HFFc6 (cell line): ENCODE results near the gene SYNGR4. TPM values are rescaled to one million over a fixed set of nuclear protein-coding genes. Genes with fewer than 3 reads are reported as not detected.

Experiments used
- DNase-seq: peaks from one replicate; pipeline ENCODE4 v3.0.0-alpha.2; 2018
- H3K27ac Mint-ChIP-seq: 2 replicates; pipeline ENCODE4 v1.8.0; 2020; ENCODE audit warnings: mild to moderate bottlenecking, mixed read lengths
- H3K27me3 Mint-ChIP-seq: 2 replicates; pipeline ENCODE4 v1.8.0; 2021; ENCODE audit warnings: mild to moderate bottlenecking, moderate library complexity, mixed read lengths; ENCODE audit not compliant: insufficient read depth
- H3K36me3 Mint-ChIP-seq: 2 replicates; pipeline ENCODE4 v1.8.0; 2021; ENCODE audit warnings: low read depth, mixed read lengths
- H3K4me1 Mint-ChIP-seq: 2 replicates; pipeline ENCODE4 v1.8.0; 2020; ENCODE audit warnings: low read depth, mixed read lengths
- H3K4me3 Mint-ChIP-seq: 2 replicates; pipeline ENCODE4 v1.8.0; 2020; ENCODE audit warnings: mild to moderate bottlenecking, moderate library complexity, mixed read lengths
- H3K9me3 Mint-ChIP-seq: 2 replicates; pipeline ENCODE4 v1.8.0; 2020; ENCODE audit warnings: mild to moderate bottlenecking, mixed read lengths
- total RNA-seq, 6 experiments: library from RNA; stranded (reverse); fragmentation: NEBNext Ultra II Directional; extraction: Animal tissue kit (Norgen Biotek cat#: 25700); gene quantifications; 2 replicates in 1 of 6; 3 replicates in 5 of 6; pipeline ENCODE4 v1.2.3, GENCODE V29; 2021
- TF ChIP-seq, protein P1 (sequence below): fragments of 200-600 bp; sonication (generic); IDR thresholded peaks from 2 replicates; pipeline ENCODE4 v1.5.0; 2021; ENCODE audit warnings: antibody characterized with exemption, mild to moderate bottlenecking

Gene SYNGR4
- total RNA-seq, 6 experiments from 2014 or later = not detected

DNA sequence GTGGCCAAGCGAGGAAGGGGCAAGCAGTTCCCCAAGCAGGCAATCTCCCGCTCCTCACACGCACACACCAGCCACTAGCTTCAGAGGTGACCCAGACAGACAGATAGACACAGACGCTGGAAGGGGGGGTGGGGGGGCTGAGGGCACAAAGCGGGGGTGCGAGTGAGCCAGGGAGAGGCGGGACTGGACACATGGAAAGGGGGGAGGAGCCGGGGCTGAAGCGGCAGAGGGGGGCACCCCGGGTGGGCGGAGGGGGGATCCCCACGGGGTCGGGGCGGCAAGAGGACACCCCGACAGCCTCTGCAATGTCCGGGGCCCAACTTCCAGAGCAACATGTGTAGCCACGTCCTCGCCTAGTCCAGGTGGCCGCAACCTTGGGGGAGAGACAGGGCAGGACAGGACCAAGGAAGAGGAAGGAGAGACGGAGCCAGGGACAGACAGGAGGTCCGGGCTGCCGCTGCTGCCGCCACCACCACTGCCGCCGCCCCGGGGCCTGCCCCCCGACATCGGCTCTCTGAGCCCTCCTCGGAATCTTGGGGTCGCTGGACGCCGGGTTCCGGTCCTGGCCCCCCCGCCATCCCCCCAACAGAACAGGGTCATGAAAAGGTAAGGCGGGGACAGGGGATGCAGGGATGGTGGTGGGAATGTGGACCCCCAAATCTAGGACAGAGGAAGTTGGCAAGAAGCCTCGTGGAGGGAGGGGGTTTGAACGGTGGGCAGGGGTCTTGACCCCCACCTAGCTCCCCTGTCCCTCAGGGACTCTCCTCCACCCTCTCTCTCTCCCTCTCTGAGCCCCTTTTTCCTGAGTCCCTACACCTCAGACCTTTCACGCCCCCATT is 30.4 kb downstream of the SYNGR4 start:
- Mint-ChIP-seq H3K4me1 (peaks cover 24% of the 10 kb centered on the region), H3K27ac (no peak overlapping the region), H3K9me3 (peaks cover 8% of the 10 kb centered on the region)

DNA sequence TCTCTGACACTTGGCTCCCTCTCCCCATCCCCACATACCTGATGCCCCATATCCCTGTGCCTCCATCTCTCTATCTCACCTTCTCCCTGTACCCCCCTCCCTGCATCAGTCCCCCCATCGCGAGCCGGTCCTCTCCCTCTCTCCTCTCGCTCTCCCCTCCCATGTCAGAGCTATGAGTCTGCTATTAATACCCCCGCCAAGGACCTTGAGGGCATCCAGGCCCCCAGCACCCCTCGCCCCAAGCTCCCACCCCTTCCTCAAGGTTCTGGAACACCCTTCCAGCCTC is 30.9 kb downstream of the SYNGR4 start:
- Mint-ChIP-seq H3K4me1 (peaks cover 30% of the 10 kb centered on the region), H3K27ac (no peak overlapping the region), H3K36me3 (peaks cover 6% of the 10 kb centered on the region), H3K9me3 (peaks cover 10% of the 10 kb centered on the region), H3K4me3 (peak overlapping the region; percentile 30; the same call in 1 of the 2 replicates), H3K27me3 (peaks cover 37% of the 10 kb centered on the region)
- TF ChIP-seq, protein P1, sequence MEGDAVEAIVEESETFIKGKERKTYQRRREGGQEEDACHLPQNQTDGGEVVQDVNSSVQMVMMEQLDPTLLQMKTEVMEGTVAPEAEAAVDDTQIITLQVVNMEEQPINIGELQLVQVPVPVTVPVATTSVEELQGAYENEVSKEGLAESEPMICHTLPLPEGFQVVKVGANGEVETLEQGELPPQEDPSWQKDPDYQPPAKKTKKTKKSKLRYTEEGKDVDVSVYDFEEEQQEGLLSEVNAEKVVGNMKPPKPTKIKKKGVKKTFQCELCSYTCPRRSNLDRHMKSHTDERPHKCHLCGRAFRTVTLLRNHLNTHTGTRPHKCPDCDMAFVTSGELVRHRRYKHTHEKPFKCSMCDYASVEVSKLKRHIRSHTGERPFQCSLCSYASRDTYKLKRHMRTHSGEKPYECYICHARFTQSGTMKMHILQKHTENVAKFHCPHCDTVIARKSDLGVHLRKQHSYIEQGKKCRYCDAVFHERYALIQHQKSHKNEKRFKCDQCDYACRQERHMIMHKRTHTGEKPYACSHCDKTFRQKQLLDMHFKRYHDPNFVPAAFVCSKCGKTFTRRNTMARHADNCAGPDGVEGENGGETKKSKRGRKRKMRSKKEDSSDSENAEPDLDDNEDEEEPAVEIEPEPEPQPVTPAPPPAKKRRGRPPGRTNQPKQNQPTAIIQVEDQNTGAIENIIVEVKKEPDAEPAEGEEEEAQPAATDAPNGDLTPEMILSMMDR = no peak
- DNase-seq = no peak

More for the DNA sequence above, 30.4 kb downstream of the SYNGR4 start:
- DNase-seq = no peak
- TF ChIP-seq, protein P1 = no peak
- Mint-ChIP-seq H3K4me3 (peak overlapping the region; percentile 60), H3K27me3 (peaks cover 36% of the 10 kb centered on the region), H3K36me3 (peaks cover 3% of the 10 kb centered on the region)

DNA sequence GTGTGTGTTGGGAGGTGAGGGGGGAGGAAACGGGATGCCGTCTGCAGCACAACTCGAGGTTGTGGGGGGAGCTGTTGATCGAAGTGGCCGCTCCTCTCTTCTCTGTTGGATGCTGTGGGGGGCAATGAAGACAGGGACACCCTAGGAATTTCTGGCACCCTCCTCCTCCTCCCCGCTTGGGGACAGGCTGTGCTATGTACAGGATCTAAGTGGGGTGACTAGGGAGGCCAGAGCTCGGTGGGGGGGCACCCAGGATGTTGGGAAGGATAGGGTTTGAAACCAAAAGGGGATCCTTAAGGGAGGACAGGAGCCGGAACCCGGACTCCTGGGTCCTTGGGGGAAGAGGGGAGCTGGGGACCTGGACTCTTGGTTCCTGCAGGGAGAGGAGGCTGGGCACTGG is 31.3 kb downstream of the SYNGR4 start:
- peaks cover 10% of the 10 kb centered on the region for H3K9me3 Mint-ChIP-seq
- H3K27me3 Mint-ChIP-seq = peaks cover 37% of the 10 kb centered on the region
- H3K27ac Mint-ChIP-seq = no peak overlapping the region
- TF ChIP-seq, protein P1 = no peak
- peaks cover 6% of the 10 kb centered on the region for H3K36me3 Mint-ChIP-seq
- no peak overlapping the region; the same call in 1 of the 2 replicates for H3K4me3 Mint-ChIP-seq
- peaks cover 34% of the 10 kb centered on the region for H3K4me1 Mint-ChIP-seq
- DNase-seq = no peak

DNA sequence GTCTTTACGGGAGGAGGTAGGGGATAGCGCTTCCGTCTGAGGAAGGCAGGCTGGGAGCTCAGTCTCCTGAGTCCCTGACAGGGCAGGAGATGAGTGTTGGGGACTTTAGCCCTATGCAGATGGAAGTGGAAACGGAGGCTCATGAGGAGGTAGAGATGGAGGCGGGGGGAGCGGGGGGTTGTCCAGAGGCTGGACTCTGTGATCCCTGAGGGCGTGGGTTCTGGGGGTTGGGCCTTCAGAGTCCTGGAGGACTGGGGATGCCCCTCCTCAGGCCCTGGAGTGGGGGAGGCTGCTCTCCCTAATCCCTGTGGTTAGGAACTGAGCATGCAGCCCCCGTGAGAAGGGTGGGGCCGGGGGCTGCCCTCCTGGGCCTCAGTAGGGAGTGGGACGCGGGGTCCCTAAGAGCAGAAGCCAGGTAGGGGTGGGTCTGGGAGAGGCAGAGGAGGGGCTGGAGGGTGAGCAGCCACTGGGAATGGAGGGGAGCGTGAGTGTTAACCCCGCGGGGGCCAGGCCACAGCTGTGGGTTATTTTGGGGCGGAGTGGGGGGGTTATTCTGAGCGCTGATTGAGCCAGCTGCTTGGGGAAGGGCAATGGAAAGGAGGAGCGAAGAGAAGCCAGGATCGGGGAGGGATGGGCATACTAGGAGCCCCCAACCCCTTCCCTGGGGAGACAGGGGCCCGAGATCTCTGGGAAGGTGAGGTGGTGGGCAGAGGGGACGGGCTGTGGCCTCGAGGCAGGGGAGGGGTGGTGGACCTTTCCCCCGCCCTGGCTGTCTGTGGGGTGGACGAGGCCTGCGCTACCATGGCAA is 32.1 kb downstream of the SYNGR4 start:
- Mint-ChIP-seq H3K36me3 (peaks cover 6% of the 10 kb centered on the region), H3K27me3 (peaks cover 33% of the 10 kb centered on the region), H3K27ac (no peak overlapping the region)

DNA sequence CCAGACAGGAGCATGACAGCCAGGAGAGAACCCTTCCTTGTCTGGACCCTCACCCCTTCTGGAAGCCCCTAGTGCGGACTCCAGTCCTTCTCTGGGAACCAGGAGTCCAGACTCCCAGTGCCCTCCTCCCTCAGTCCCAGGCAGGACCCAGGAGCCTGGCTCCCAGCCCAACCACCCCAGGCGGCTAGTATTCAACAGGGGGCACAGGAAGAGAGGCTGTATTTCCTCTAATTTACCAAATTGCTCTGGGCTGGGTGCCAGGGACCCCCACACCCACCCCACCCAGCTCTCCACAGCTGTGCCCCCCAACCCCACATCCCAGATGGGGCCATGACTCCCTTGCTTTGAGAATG is 32.6 kb downstream of the SYNGR4 start:
- peaks cover 33% of the 10 kb centered on the region for H3K27me3 Mint-ChIP-seq
- no peak overlapping the region for H3K4me3 Mint-ChIP-seq
- H3K9me3 Mint-ChIP-seq = peaks cover 10% of the 10 kb centered on the region
- TF ChIP-seq, protein P1 = no peak
- peaks cover 35% of the 10 kb centered on the region for H3K4me1 Mint-ChIP-seq
- DNase-seq = no peak
- no peak overlapping the region for H3K27ac Mint-ChIP-seq
- peaks cover 6% of the 10 kb centered on the region for H3K36me3 Mint-ChIP-seq

More for the DNA sequence above, 32.1 kb downstream of the SYNGR4 start:
- TF ChIP-seq, protein P1 = no peak
- Mint-ChIP-seq H3K4me1 (peaks cover 35% of the 10 kb centered on the region), H3K9me3 (peaks cover 10% of the 10 kb centered on the region), H3K4me3 (no peak overlapping the region)
- no peak for DNase-seq
